Pancreas (tissue), 10 donors: ENCODE results near the gene FANCC. TPM values are rescaled to one million over a fixed set of nuclear protein-coding genes. Genes with fewer than 3 reads are reported as not detected.

Experiments
- ATAC-seq, 4 donors: fragments of 200-7000 bp; cut with Tn5 transposase; one replicate each; pipeline versions ENCODE4 v1.8.0 to v1.9.1; 2020; ENCODE audit warnings: mild to moderate bottlenecking in 4 of 4, moderate library complexity in 4 of 4
- DNase-seq, 6 donors: peaks; one replicate each; pipeline ENCODE4 v3.0.0-alpha.2; 2020
- FAIRE-seq: peaks from 2 replicates; lab custom pipeline; 2012; peaks lifted over from hg19 to GRCh38; lab: Jason Lieb, UNC
- H3K27ac ChIP-seq, 4 donors: fragments of 200-600 bp; sonication (generic); 1 replicate in 3 of 4; 2 replicates in 1 of 4; pipeline versions ENCODE4 v1.5.0 to v1.8.0; 2020
- H3K27me3 ChIP-seq, 4 donors: fragments of 200-600 bp; one replicate each; pipeline ENCODE4 v1.8.0; 2021
- H3K36me3 ChIP-seq, 3 donors: fragments of 200-600 bp; sonication (generic) in 1 of 3; one replicate each; pipeline versions ENCODE4 v1.5.0 to v1.8.0; 2020 to 2021
- H3K4me1 ChIP-seq, 3 donors: fragments of 200-600 bp; one replicate each; pipeline ENCODE4 v1.8.0; 2021
- H3K4me3 ChIP-seq, 4 donors: fragments of 200-600 bp; sonication (generic) in 2 of 4; one replicate each; pipeline versions ENCODE4 v1.5.0 to v1.8.0; 2020 to 2021
- H3K9me3 ChIP-seq, 4 donors: fragments of 200-600 bp; one replicate each; pipeline ENCODE4 v1.8.0; 2021
- WGBS, 2 donors: extraction: QIAGEN DNeasy Blood & Tissue Kit; methylation state at CpG; one replicate each; pipeline ENCODE4 v1.1.7; 2013; 5-methylcytosine and 5-hydroxymethylcytosine counted together
- intact Hi-C, 3 donors: fragments of 100-400 bp; cut with DNase I; formaldehyde crosslinking; loops; one replicate each; pipeline versions ENCODE4 v1.11.1 to v1.14.2; 2022
- polyA plus RNA-seq, 2 donors: library from polyadenylated mRNA; stranded (reverse); fragments of 200-250 nt; gene quantifications; one replicate each; pipeline ENCODE4 v1.2.3, GENCODE V29; 2013
- total RNA-seq, 6 donors: library from RNA; stranded (reverse); fragmentation: NEBNext Ultra II Directional in 4 of 6; extraction: Animal tissue kit (Norgen Biotek cat#: 25700) in 4 of 6; gene quantifications; one replicate each; pipeline versions ENCODE4 v1.2.1 to v1.2.4, GENCODE V29; 2021 to 2023
- TF ChIP-seq, protein P1 (sequence below), 4 donors: fragments of 200-600 bp; sonication (generic) in 3 of 4; IDR thresholded peaks; one replicate each; pipeline versions ENCODE4 v1.5.0 to v1.8.0; 2021; ENCODE audit warnings: antibody characterized with exemption in 4 of 4
- donor health status: healthy with polysubstance abuse.
- donor health status: DM: no; HTN: no; CAD: no; lungs with moderate emphysema.
- donor health status: DM: no; HTN: no; CAD: no.
- donor health status: control.
- donor health status: control.
- donor health status: Bipolar disorder and iron deficiency.
- donor health status: DM: yes; HTN: yes; CAD: no.
- donor health status: DM: no; HTN: no; CAD: no.
- donor health status: DM: no; HTN: no; CAD: no.
- donor health status: DM: yes; HTN: yes; CAD: no.

FANCC gene
- total and polyA plus RNA-seq, 8 donors: 3.8 to 9.9 (median 4.6) TPM

DNA sequence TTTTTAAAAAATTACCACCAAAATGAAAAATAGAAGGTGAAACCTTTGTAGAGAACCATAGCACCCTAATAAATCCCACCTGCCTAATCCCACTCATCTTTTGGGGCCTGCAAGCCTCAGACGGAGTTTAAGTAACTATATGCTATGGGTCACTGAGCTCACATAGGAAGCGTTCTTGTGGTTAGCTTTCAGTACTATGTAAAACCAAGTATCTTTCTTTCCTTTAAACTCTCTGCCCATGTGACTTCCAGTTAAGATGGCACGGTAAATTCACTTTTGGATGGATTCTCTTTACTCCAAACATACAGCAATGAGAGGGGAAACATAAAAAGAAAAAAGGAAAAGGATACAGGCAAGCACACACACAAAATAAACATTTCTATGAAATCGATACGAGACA lies 50.9 kb downstream of the FANCC start:
- Histone ChIP-seq H3K27ac (no peak overlapping the region), H3K36me3 (no peaks in the 10 kb centered on the region), H3K4me3 (no peak overlapping the region), H3K4me1 (peaks cover 17 to 28% (median 24%) of the 10 kb centered on the region in 3 donors), H3K27me3 (no peaks in the 10 kb centered on the region), H3K9me3 (no peaks in the 10 kb centered on the region)
- ATAC-seq (no peak), FAIRE-seq (no peak), DNase-seq (no peak)
- TF ChIP-seq, protein P1, sequence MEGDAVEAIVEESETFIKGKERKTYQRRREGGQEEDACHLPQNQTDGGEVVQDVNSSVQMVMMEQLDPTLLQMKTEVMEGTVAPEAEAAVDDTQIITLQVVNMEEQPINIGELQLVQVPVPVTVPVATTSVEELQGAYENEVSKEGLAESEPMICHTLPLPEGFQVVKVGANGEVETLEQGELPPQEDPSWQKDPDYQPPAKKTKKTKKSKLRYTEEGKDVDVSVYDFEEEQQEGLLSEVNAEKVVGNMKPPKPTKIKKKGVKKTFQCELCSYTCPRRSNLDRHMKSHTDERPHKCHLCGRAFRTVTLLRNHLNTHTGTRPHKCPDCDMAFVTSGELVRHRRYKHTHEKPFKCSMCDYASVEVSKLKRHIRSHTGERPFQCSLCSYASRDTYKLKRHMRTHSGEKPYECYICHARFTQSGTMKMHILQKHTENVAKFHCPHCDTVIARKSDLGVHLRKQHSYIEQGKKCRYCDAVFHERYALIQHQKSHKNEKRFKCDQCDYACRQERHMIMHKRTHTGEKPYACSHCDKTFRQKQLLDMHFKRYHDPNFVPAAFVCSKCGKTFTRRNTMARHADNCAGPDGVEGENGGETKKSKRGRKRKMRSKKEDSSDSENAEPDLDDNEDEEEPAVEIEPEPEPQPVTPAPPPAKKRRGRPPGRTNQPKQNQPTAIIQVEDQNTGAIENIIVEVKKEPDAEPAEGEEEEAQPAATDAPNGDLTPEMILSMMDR (IDR thresholded peaks at IDR 0.05): no peak
- 91% methylated on average over 5 of the region's 5 CpGs for WGBS, 2 donors
- intact Hi-C loops: no loop called here

- TF ChIP-seq, protein P1 (IDR thresholded peaks at IDR 0.05): no peak
- DNase-seq (no peak), FAIRE-seq (no peak), ATAC-seq (peak in 1 of 4 donors; percentile 17)
- Histone ChIP-seq H3K36me3 (no peaks in the 10 kb centered on the region), H3K4me3 (no peak overlapping the region), H3K27me3 (no peaks in the 10 kb centered on the region), H3K27ac (no peak overlapping the region), H3K4me1 (peaks cover 17 to 28% (median 24%) of the 10 kb centered on the region in 3 donors), H3K9me3 (no peaks in the 10 kb centered on the region)
- WGBS, 2 donors: 39 to 49% methylated on average over 3 of the region's 3 CpGs
- intact Hi-C loops: no loop called here
These were observed 51.5 kb downstream of the FANCC start for GRCh38 chr9:95265960-95266359.

DNA sequence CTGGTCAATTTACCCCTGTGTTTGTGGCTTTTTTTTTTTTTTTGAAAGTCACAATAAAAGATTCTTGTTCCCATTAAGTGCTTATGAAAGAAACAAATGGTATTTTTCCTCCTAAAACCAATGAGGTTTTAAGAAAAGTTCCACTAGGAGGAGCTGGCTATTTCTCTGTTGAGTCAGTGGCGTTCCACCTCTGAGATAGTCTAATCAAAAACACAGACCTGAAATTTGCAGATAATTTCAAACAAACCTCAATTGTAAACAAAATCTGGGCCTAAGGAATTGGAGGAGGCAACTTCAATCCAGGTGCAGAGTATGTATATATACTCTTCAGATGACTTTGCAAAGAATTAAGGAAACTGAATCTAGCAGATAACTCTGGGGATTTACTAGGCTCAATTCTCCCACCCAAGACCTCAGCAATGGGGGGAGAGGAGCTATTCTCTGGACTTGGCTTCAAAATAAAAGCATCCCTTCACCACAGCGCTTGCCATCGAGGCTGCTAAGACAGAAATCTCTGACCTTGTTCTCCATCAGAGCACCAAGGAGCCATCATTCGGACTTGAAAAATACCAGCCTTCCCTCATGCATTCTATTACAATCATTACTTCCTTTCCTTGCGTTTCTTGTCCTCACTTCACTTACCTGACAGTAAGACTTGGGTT lies 52.4 kb downstream of the FANCC start:
- Histone ChIP-seq H3K9me3 (no peaks in the 10 kb centered on the region), H3K36me3 (no peaks in the 10 kb centered on the region), H3K4me3 (no peak overlapping the region), H3K27me3 (no peaks in the 10 kb centered on the region), H3K4me1 (peaks cover 13 to 24% (median 23%) of the 10 kb centered on the region in 3 donors), H3K27ac (no peak overlapping the region)
- intact Hi-C loops: no loop called here
- WGBS, 2 donors: 58 to 62% methylated on average over 5 of the region's 5 CpGs
- DNase-seq: no peak
- ATAC-seq: peak in 2 of 4 donors; percentile 28 to 38
- no peak for FAIRE-seq
- TF ChIP-seq, protein P1 (IDR thresholded peaks at IDR 0.05): peak in 1 of 4 donors; percentile 9

- peaks cover 7 to 20% (median 9%) of the 10 kb centered on the region in 3 donors for H3K4me1 ChIP-seq
- H3K27ac ChIP-seq: no peak overlapping the region
- no peak overlapping the region for H3K4me3 ChIP-seq
- FAIRE-seq (no peak), DNase-seq (no peak), ATAC-seq (no peak)
- 74 to 78% methylated on average over 1 of the region's 1 CpG for WGBS, 2 donors
- intact Hi-C loops: no loop called here
- no peaks in the 10 kb centered on the region for H3K27me3 ChIP-seq
- no peaks in the 10 kb centered on the region for H3K36me3 ChIP-seq
- TF ChIP-seq, protein P1 (IDR thresholded peaks at IDR 0.05): no peak
- H3K9me3 ChIP-seq: no peaks in the 10 kb centered on the region
These were observed 55.6 kb downstream of the FANCC start for GRCh38 chr9:95261890-95262289.
